OCI-LY7 (cell line): Measurements from ENCODE around the gene SPAG16.

ENCODE experiments used
- EZH2phosphoT487 ChIP-seq: fragments of 200-600 bp; sonication (generic); IDR thresholded peaks from 2 replicates; pipeline ENCODE4 v1.6.1; 2018; ENCODE audit warnings: low read depth, borderline replicate concordance, mild to moderate bottlenecking, mixed run types, antibody characterized with exemption, low read length, moderate library complexity, mixed read lengths
- TF ChIP-seq, protein P1 (sequence below): fragments of 200-600 bp; sonication (generic); conservative IDR thresholded peaks from 2 replicates; pipeline ENCODE4 v1.5.1; 2014; ENCODE audit warnings: mild to moderate bottlenecking, antibody characterized with exemption, low read length, moderate library complexity, mixed read lengths

GRCh38 chr2:213923543-213923942, 639.3 kb downstream of the SPAG16 start:
- TF ChIP-seq, protein P1, sequence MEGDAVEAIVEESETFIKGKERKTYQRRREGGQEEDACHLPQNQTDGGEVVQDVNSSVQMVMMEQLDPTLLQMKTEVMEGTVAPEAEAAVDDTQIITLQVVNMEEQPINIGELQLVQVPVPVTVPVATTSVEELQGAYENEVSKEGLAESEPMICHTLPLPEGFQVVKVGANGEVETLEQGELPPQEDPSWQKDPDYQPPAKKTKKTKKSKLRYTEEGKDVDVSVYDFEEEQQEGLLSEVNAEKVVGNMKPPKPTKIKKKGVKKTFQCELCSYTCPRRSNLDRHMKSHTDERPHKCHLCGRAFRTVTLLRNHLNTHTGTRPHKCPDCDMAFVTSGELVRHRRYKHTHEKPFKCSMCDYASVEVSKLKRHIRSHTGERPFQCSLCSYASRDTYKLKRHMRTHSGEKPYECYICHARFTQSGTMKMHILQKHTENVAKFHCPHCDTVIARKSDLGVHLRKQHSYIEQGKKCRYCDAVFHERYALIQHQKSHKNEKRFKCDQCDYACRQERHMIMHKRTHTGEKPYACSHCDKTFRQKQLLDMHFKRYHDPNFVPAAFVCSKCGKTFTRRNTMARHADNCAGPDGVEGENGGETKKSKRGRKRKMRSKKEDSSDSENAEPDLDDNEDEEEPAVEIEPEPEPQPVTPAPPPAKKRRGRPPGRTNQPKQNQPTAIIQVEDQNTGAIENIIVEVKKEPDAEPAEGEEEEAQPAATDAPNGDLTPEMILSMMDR: no peak
- no peak for TF ChIP-seq EZH2phosphoT487
